DMS79 treated with DMSO at 0.1 percent for 48 hours (cell line): Measurements from ENCODE around the gene PRSS53.
"Not testable (repeated sequence)": the region's sequence is repeated elsewhere in the genome, so short reads cannot be mapped to it uniquely, and the experiment has no call there.

Source experiments
- DNase-seq: peaks from one replicate; lab custom pipeline; 2025; lab: John Stamatoyannopoulos, UW

The PRSS53 gene

DNA sequence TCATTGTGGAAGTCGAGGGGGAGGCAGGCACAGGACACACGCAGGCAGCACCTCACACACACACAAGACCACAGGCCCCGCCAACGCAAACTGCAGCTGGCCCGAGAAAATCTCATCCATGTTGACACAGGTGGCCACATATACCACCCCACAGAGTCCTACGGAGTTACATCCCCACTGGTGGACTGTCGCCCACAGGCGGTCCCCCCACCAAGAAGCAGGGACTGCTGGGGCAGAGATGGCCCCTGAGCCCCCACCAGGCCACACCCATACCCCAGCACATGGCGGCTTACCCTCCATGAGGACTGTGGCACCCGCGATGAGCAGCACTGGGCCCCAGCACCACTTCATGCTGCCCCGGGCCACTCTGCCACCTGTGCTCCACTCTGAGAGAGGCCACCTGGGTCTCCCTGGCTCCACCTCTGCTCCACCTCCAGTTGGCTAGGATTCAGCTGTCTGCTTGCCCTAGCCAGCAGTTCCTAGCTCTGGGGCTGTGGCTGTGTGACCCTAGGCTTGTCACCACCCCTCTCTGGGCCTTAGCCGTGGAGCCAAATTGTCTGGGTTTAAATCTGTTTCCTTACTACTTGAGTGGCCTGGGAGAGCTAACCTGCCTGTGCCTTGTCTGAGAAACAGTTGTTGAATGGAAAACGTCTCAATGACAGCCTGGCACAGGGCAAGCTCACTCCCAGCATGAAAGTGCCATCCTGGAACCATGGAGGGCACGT, at the start of gene PRSS53:
PRSS53 (minus strand) TSS at position 485 of the 725 bp plus-strand sequence; CDS start at position 351, 134 bp downstream.
- DNase-seq: no peak

- DNase-seq: not testable (repeated sequence)
Observed at GRCh38 chr16:31136822-31137499, 48.2 kb upstream of the PRSS53 start.

- DNase-seq: no peak
Observed at GRCh38 chr16:31136287-31136662, 47.5 kb upstream of the PRSS53 start.

GRCh38 chr16:31135535-31136286, 47.0 kb upstream of the PRSS53 start, which contains the start of gene PRSS8:
TSS of gene PRSS8 (minus strand) at chr16:31135727. CDS start at chr16:31135498, 229 bp downstream.
- no peak for DNase-seq

DNA sequence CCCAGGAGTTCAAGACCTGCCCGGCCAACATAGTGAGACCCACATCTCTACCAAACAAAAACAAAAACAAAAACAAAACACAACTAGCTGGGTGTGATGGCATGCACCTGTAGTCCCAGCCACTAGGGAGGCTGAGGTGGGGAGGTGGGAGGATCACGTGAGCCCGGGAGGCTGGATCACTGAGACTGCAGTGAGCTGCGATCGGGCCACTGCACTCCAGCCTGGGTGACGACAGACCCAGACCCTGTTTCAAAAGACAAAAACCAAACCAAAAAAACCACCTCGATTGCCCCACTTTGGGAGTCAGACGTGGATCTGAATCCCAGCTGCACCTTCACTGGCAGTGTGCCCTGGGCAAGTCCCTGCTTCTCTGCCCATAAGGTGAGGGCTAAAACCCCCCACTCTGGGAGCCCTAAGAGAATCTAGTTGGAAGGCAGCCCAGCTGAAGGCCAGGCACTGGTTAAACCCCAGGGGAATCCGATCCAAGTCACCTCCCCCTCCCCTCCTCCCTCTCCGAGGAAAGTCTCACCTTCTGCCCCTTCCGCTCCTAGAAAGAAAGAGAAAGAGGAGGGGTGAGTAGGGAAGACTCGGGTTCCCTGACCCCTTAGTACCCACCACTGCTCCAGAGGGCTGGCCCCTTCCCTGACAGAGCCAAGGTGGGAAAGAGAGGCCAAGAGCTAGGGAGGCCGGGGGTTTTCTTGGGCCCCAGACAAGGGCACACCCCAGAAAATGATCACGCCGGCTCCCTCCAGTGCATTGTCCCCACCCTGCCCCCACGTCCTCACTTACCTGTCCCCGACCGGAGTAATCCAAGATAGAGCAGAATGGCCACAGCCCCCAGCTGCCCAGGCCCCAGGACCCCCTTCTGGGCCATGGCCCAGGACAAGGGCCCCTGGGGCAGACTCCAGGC, 46.1 kb upstream of the PRSS53 start:
- DNase-seq: peak; percentile 87

GRCh38 chr16:31134091-31134571, 45.4 kb upstream of the PRSS53 start:
- no peak for DNase-seq

DNA sequence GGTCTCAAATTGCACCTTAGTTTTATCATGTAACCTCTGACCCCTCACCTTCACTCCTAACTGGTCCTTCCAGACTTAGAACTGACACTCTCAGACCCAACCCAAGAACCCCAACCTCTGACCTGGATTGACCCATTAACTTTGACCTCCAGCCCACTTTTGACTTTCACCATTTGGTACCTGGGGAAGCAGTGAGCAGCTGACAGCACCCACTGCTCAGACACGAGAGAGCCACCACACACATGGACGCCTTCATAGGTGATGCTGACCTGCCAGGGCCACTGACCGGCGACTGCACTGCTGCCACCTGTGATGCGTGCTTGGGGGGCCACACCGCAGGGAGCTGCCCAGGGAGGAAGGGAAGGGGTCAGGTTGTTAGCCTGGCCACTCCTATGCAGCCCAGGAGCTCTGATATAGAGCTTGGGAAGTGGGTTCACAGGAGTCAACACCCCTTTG, 44.3 kb upstream of the PRSS53 start:
- DNase-seq: no peak

DNA sequence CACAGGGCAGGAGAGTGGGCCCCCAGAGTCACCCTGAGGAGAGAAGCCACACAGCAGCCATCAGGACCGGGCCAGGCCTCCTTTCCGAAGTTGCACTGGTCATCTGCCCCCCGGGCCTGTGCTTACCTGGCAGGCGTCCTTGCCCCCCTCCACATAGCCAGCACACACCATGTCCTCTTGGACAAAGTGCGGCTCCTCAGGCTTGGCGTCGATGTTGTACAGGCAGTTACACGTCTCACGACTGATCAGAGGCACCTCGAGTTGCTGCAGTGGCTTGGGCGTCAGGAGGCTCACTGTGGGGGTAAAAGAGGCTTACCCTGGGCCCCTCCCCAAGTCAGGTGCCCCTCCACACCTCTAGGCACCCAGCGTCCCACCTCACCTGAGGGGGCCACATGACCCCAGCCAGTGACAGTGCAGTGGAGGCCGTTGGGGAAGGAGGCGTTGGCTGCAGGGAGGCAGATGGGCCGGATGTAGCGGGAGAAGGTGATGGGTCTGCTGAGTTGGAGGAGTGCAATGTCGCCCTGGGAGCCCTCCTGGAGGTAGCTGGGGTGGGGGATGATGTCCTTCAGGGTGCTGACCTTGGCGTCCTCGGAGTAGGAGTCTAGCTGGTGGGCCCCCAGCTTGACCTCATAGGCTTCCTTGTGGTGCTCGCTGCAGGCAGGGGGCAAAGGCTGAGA, 43.7 kb upstream of the PRSS53 start:
- DNase-seq: no peak

DNA sequence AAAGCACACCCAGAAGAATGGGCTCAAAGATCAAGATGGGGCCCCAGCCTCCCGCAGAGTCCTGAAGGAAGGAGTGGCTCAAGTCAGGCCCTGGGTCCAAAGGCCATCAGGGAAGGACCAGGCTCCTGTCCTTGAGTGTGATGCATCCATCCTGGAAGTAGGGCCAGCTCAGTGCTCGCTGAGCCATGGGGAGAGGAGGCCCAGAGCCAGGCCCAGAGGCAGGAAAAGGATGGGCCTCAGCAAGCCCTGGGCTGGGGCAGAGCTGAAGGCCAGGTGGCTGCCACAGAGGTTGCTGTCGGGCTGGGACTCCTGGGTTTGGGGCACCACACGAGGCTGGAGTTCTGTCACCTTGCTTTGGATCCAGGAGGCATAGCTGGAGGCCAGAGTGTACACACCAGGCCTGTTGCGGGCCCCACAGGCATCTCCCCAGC, 43.1 kb upstream of the PRSS53 start:
- no peak for DNase-seq

DNA sequence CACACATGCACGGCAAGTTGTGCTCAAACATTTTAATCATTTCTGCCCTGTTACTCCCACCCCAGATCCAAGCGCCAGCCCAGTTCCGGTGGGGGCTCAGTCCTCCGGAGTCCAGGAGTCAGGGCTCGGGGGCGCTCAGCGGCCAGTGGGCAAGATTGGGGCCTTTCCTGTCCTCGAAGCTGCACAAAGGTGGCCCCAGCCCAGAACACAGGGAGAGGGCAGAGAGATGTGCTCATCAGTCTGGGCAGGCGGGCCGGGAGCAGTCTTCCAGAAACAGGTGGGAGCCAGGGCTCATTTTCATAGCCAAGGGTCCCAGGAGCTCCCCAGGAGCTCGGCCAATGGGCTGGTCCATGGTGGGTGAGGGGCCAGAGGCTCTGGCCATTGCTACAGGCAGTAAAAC, 42.7 kb upstream of the PRSS53 start:
- DNase-seq: no peak

- DNase-seq: peak; percentile 21
Observed at GRCh38 chr16:31130899-31131298, 42.2 kb upstream of the PRSS53 start.

GRCh38 chr16:31130336-31130891, 41.7 kb upstream of the PRSS53 start:
- no peak for DNase-seq

- DNase-seq: no peak
Observed at GRCh38 chr16:31129568-31130335, 41.0 kb upstream of the PRSS53 start.

DNA sequence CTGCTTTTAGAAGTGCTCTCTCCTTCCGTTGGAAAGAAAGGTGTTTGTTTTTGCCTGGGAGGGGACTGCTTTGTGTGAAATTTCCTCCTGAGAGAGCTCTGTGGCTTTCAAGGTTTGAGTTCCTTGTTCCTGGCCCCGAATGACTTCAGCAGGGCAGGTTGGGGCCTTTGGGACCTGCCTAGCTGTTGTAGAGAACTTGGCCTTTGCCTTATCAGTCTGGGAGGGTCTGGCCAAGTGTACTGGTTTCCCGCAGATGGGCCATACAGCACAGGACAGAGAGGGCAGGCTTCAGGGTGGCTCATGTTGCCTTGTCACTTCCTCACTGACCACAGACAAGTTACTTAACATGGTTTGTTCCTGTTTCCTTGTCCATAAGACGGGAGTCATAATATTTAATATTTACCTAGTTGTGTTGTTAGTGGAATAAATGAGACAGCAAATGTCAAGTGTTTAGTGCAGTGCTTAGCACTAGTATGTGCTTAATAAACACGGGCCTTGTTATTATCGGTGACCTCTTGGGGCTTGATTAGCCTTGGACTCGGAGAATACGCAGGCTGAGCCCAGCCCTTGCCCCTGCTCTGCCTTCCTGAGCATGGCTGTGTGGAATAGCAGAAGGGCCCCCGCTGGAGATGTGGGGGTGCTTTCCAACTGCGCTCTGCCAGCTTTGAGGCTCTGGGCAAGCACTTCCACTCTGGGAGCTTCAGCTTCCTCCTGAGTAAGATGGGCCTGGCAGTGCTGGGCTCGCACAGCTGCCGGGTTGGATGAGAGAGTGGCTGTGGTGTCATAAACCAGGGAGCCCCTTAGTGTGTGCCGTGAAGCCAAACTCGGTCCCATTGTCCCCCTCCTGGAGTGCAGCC, 40.2 kb upstream of the PRSS53 start:
- DNase-seq: no peak

DNA sequence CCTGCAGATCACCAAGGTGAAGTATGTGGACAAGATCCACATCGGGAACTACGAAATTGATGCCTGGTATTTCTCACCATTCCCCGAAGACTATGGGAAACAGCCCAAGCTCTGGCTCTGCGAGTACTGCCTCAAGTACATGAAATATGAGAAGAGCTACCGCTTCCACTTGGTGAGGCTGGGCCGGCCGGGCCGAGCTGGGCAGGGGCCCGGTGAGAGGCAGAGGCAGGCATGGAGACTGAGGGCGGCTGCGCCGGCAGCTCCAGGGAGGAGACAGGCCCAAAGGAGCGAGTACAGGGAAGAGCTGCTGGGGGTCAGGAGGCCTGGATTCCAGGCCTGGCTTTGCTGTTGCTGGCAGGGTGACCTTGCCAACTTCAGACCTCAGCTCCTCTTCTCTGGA, 38.4 kb upstream of the PRSS53 start:
- DNase-seq: no peak

DNA sequence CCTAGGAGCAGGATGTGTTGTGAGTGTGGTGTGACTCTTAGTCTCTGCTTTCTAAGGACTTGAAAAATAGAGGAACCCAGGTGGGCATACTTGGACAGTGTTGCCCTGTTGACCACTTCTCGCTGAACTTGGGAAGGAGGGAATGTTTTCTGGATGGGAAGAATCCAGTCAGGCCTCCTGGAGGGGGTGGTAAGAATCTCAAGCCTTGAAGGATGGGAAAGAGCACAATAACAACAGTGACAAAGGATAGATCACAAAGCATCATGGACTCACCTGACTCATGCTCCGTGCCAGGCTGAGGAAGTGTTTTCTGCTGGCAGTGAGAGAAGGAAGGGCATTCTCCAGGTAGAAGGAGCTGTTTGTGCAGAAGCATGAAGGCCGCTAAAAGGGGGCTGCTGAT, 37.1 kb upstream of the PRSS53 start:
- DNase-seq: no peak

GRCh38 chr16:31120129-31120528, 31.4 kb upstream of the PRSS53 start:
- DNase-seq: no peak

GRCh38 chr16:31118223-31119155, 29.7 kb upstream of the PRSS53 start:
- DNase-seq: no peak
